Mucosa of stomach (tissue), 1 donor: ENCODE data around the gene JPH3.

ENCODE experiments used
- H3K27me3 ChIP-seq: one replicate; pipeline ENCODE4 v1.7.0; 2013; ENCODE audit warnings: mild to moderate bottlenecking, low read length; ENCODE audit not compliant: control insufficient read depth, insufficient read depth
- H3K36me3 ChIP-seq: one replicate; pipeline ENCODE4 v1.7.0; 2013; ENCODE audit warnings: low read length; ENCODE audit not compliant: control insufficient read depth, insufficient read depth
- H3K4me1 ChIP-seq: one replicate; pipeline ENCODE4 v1.7.0; 2013; ENCODE audit warnings: mild to moderate bottlenecking, low read length; ENCODE audit not compliant: control insufficient read depth, insufficient read depth
- H3K4me3 ChIP-seq: one replicate; pipeline ENCODE4 v1.7.0; 2013; ENCODE audit warnings: low read length
- H3K9ac ChIP-seq: one replicate; pipeline ENCODE4 v1.7.0; 2013; ENCODE audit warnings: mild to moderate bottlenecking, low read length, moderate library complexity
- H3K9me3 ChIP-seq: one replicate; pipeline ENCODE4 v1.7.0; 2013; ENCODE audit warnings: mild to moderate bottlenecking, low read length, moderate library complexity; ENCODE audit not compliant: control insufficient read depth
- donor health status: Pancreatic carcinoma.

Gene JPH3

GRCh38 chr16:87580855-87581261, 21.4 kb upstream of the JPH3 start:
- Histone ChIP-seq H3K27me3 (peaks cover 4% of the 10 kb centered on the region), H3K36me3 (no peaks in the 10 kb centered on the region), H3K9ac (no peak overlapping the region), H3K4me3 (no peak overlapping the region), H3K4me1 (peaks cover 9% of the 10 kb centered on the region), H3K9me3 (no peaks in the 10 kb centered on the region)

- no peaks in the 10 kb centered on the region for H3K36me3 ChIP-seq
- H3K9ac ChIP-seq: no peak overlapping the region
- H3K4me1 ChIP-seq: peaks cover 9% of the 10 kb centered on the region
- H3K9me3 ChIP-seq: no peaks in the 10 kb centered on the region
- H3K27me3 ChIP-seq: peaks cover 10% of the 10 kb centered on the region
- H3K4me3 ChIP-seq: no peak overlapping the region
Measured at GRCh38 chr16:87581857-87582215, 20.5 kb upstream of the JPH3 start.

GRCh38 chr16:87582216-87582965, 19.9 kb upstream of the JPH3 start:
- Histone ChIP-seq H3K9ac (no peak overlapping the region), H3K9me3 (no peaks in the 10 kb centered on the region), H3K4me1 (peaks cover 9% of the 10 kb centered on the region), H3K36me3 (no peaks in the 10 kb centered on the region), H3K4me3 (no peak overlapping the region), H3K27me3 (peaks cover 11% of the 10 kb centered on the region)

GRCh38 chr16:87582966-87583325, 19.4 kb upstream of the JPH3 start:
- peaks cover 9% of the 10 kb centered on the region for H3K4me1 ChIP-seq
- H3K9ac ChIP-seq: no peak overlapping the region
- peaks cover 17% of the 10 kb centered on the region for H3K27me3 ChIP-seq
- no peak overlapping the region for H3K4me3 ChIP-seq
- no peaks in the 10 kb centered on the region for H3K36me3 ChIP-seq
- no peaks in the 10 kb centered on the region for H3K9me3 ChIP-seq

GRCh38 chr16:87583453-87584131, 18.7 kb upstream of the JPH3 start:
- H3K9me3 ChIP-seq: no peaks in the 10 kb centered on the region

GRCh38 chr16:87584271-87584670, 18.0 kb upstream of the JPH3 start:
- H3K9ac ChIP-seq: no peak overlapping the region
- H3K9me3 ChIP-seq: no peaks in the 10 kb centered on the region
- H3K4me1 ChIP-seq: peaks cover 9% of the 10 kb centered on the region
- no peaks in the 10 kb centered on the region for H3K36me3 ChIP-seq
- H3K4me3 ChIP-seq: no peak overlapping the region
- H3K27me3 ChIP-seq: peaks cover 24% of the 10 kb centered on the region

More at GRCh38 chr16:87583453-87584131, 18.7 kb upstream of the JPH3 start:
- H3K4me3 ChIP-seq: no peak overlapping the region
- no peaks in the 10 kb centered on the region for H3K36me3 ChIP-seq
- H3K27me3 ChIP-seq: peaks cover 19% of the 10 kb centered on the region
- H3K4me1 ChIP-seq: peaks cover 9% of the 10 kb centered on the region
- H3K9ac ChIP-seq: no peak overlapping the region

GRCh38 chr16:87584975-87585374, 17.3 kb upstream of the JPH3 start:
- Histone ChIP-seq H3K9ac (no peak overlapping the region), H3K4me3 (no peak overlapping the region), H3K36me3 (no peaks in the 10 kb centered on the region), H3K9me3 (no peaks in the 10 kb centered on the region), H3K4me1 (peaks cover 9% of the 10 kb centered on the region), H3K27me3 (peaks cover 29% of the 10 kb centered on the region)

- Histone ChIP-seq H3K4me1 (peaks cover 9% of the 10 kb centered on the region), H3K9ac (no peak overlapping the region), H3K27me3 (peaks cover 32% of the 10 kb centered on the region), H3K4me3 (no peak overlapping the region), H3K9me3 (no peaks in the 10 kb centered on the region), H3K36me3 (no peaks in the 10 kb centered on the region)
Measured at GRCh38 chr16:87585442-87586200, 16.7 kb upstream of the JPH3 start.

GRCh38 chr16:87586201-87586782, 16.0 kb upstream of the JPH3 start:
- Histone ChIP-seq H3K36me3 (no peaks in the 10 kb centered on the region), H3K9ac (no peak overlapping the region), H3K9me3 (no peaks in the 10 kb centered on the region), H3K27me3 (peaks cover 32% of the 10 kb centered on the region), H3K4me3 (no peak overlapping the region), H3K4me1 (peaks cover 6% of the 10 kb centered on the region)

GRCh38 chr16:87587636-87588035, 14.7 kb upstream of the JPH3 start:
- Histone ChIP-seq H3K9ac (no peak overlapping the region), H3K4me3 (no peak overlapping the region), H3K27me3 (peaks cover 32% of the 10 kb centered on the region), H3K36me3 (no peaks in the 10 kb centered on the region), H3K9me3 (no peaks in the 10 kb centered on the region), H3K4me1 (no peaks in the 10 kb centered on the region)

- peaks cover 22% of the 10 kb centered on the region for H3K27me3 ChIP-seq
- no peak overlapping the region for H3K9ac ChIP-seq
- H3K4me1 ChIP-seq: no peaks in the 10 kb centered on the region
- H3K4me3 ChIP-seq: no peak overlapping the region
- H3K36me3 ChIP-seq: no peaks in the 10 kb centered on the region
- no peaks in the 10 kb centered on the region for H3K9me3 ChIP-seq
Measured at GRCh38 chr16:87592018-87592712, 10.1 kb upstream of the JPH3 start.
